HT-29 (cell line): ENCODE measurements around the gene ABCC11. TPM values are rescaled to one million over a fixed set of nuclear protein-coding genes. Genes with fewer than 3 reads are reported as not detected.
"Not testable (repeated sequence)": the region's sequence is repeated elsewhere in the genome, so short reads cannot be mapped to it uniquely, and the experiment has no call there.

Source experiments
- DNase-seq: peaks from one replicate; pipeline ENCODE4 v3.0.0-alpha.2; 2015; ENCODE audit warnings: low spot score
- total RNA-seq: library from RNA; depleted of rRNA; stranded (reverse); fragments of >200 nt; shearing (Covaris generic); gene quantifications from 2 replicates; pipeline ENCODE4 v1.2.3, GENCODE V29; 2014

The ABCC11 gene
- total RNA-seq, 1 experiment from 2014 or later, result not detected

GRCh38 chr16:48250520-48251278 lies 3.4 kb upstream of the ABCC11 start:
- peak; percentile 18 for DNase-seq

DNA sequence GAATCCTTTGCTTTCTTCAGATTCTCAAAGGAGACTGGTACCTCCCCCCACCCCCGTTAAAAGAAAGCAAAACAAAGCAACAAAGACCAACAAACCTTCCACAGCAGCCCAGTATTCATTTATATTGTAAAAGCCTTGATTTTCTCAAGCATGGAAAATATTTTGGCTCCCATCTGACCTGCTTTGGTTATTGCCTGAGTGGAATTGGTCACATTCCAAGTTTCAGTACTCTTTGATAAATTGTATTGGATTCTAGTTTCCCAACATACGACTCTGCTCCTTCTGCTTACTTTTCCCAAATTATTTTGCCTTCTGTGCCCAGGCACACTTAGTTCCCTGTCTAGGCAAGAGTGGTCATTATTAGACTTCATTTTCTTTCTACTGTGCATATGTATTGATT lies 1.3 kb downstream of the ABCC11 start:
- no peak for DNase-seq

GRCh38 chr16:48244863-48245195 lies 2.5 kb downstream of the ABCC11 start:
- DNase-seq, result peak; percentile 23

- peak; percentile 89 for DNase-seq
These were observed 3.1 kb downstream of the ABCC11 start, which contains the start of gene LONP2 for GRCh38 chr16:48244080-48244862. LONP2 (plus strand) TSS chr16:48244300; CDS start chr16:48244389, 89 bp downstream.

DNA sequence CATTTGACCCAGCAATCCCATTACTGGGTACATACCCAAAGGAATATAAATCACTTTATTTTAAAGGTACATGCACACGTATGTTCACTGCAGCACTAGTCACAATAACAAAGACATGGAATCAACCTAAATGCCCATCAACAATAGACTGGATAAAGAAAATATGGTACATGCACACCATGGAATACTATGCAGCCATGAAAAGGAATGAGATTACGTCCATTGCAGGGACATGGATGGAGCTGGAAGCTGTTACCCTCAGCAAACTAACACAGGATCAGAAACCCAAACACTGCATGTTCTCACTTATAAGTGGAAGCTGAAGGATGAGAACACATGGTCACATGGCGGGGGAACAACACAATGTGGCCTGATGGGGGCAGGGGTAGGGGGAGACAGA lies 7.2 kb downstream of the ABCC11 start:
- not testable (repeated sequence) for DNase-seq

GRCh38 chr16:48236286-48236685 lies 11.1 kb downstream of the ABCC11 start:
- DNase-seq, result no peak

DNA sequence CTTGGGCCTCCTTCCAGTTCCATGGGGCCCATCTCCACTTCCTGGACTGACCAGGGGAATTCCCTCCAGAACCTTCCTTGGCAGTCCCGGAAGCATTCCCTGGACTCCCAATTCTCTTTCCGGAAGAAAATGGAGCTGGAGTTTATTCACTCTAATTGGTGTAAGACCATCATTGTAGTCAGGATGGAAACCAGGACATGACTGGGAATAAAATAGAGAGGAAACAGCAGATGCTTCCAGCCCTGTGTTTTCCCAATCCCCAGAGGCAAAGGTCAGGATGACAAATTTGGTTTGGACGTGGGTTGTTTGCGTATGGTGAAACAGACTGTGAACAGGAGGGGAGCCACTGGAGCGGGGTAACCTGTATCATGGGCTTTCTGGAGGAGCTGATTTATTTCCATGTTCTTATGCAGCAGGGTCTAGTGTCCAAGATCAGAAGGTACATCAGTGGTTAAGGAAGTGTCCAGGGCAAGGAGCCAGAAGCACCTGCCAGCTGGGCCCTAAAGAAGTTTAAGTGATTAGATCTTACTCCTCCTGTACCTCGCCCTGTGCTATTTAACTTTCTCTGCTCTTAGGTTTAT lies 11.7 kb downstream of the ABCC11 start:
- no peak for DNase-seq

DNA sequence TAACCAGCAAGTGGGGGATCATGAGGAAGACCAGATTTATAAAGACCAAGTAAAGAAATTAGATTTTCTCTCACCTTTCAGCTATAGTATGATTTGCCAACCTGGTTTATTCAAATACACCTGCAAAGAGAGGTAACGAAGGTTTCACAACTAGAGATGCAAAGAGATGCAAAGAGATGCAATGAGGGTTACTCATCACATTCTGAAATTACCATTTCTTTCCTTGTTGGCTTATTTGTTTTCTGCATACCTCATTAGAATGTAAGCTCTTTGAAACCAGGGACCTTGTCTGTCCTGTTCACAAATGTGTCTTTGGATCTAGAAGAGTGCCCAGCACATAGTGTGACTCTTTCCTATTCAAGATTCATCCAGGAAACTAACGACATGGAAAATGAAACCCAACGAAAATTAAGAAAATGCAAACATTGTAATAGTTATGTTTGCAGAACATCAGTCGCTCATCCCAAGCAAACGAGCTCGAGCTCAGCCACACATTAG lies 12.2 kb downstream of the ABCC11 start:
- no peak for DNase-seq

GRCh38 chr16:48234630-48235029 lies 12.7 kb downstream of the ABCC11 start:
- no peak for DNase-seq

DNA sequence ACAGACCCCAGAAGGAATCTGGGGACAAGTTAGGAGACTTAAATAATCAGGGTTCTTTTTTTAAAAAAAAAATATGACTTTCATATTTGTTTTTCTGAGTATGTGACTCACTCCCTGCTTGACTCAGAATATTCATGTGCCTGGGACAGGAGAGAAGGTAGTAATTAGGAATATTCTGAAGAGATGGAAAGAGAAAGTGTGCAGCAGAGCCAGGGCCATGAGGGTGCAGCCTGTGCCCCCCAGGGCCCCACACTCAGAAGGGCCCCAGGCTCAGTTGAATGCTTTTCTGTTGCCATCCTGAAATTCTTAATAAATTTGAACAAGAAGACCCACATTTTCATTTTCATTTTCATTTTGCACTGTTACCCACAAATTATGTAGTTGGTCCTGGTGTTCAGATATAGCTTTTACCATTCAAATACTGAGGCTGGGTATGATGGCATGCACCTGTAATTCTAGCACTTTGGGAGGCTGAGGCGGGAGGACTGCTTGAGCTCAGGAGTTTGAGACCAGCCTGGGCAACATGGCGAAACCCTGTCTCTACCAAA lies 14.8 kb downstream of the ABCC11 start:
- no peak for DNase-seq

DNA sequence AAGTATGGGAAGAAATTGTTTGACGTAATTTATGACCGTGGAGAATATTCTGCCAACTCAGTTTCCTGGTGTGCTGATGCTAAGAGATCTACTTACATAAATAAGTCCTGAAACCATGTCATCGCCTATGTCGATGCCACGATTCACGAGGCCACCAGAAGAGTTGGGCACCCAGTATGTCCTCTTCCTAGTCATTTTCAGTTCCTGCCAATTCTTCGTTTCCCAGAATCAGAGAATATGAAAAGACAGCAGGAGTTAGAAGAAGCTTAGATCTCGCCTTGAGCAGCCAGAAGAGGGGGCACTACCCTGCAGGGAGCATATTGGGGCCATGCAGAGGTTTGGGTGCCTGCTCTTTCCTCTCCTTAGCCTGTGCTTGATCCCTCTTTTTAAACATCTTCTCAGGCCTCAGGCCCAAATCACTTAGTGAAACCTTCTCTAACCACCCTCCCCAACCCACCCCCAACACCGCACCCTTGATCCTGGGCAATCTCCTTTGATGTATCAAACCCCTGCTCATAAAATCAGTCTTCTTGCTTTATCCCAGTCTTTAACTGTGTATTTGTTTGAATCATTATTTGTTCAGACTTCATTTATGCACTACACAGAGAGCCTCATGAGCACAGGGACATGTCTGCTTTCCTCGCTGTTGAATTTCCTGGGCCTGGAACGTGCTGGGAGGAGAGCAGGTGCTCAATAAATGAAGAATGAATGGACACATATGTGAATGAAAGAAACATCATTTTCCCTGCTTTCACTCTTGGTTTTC lies 15.4 kb downstream of the ABCC11 start:
- DNase-seq, result peak; percentile 58

DNA sequence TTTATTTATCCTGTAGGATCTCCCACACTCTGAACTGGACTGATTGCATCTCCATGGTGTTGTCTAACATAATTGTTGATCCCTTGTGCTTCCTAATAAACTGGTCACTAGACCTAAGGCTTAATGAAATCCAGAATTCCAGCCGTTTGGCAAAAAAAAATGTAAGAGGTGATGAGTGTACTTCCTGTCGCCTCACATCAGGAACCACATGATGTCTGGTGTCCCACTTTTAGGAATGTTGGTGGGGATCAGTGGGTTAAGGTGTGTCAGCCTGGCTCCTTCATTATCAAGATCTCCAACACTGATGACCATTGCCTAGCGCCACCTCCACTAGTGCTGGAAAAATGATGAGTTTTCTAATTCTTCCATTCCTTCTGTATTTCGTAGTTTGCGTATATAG lies 21.9 kb downstream of the ABCC11 start:
- no peak for DNase-seq

DNA sequence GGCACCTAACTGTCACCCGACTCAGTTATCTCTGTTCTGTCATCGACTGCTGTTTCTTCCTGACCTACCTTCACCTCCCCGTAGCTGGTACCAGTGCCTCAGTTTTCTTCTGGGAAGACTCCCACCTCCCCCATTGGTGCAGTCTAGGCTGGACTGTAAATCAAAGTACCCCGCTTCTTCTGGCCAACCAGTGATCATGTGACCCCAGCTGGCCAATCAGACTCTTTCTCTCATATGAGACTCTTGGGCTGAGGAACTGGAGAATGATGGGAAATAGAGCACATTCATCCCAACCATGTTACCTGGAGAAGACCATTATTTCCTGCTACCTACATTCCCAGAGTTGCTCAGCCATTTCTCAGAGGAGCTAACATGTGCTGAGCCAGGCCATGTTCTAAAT lies 23.8 kb downstream of the ABCC11 start:
- no peak for DNase-seq

DNA sequence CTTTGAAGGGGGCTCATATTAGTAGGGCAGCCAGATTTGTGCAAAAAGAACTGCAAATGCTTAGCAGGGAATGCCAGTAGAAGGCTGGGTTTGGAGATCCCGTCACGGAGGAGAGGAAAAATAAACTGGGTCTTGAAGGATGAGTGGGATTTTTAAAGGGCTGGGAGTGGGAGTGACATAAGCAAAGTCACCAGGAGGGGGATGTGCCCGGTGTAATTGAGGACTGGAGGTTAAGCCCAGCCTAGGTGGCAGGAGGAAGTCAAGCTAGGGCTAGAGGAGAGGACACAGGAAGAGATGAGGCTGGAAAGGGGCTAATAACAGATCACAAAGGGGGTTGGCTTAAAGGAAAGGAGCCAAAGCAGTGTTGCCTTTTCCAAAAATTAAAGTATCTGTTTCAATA lies 26.4 kb downstream of the ABCC11 start:
- DNase-seq, result no peak

DNA sequence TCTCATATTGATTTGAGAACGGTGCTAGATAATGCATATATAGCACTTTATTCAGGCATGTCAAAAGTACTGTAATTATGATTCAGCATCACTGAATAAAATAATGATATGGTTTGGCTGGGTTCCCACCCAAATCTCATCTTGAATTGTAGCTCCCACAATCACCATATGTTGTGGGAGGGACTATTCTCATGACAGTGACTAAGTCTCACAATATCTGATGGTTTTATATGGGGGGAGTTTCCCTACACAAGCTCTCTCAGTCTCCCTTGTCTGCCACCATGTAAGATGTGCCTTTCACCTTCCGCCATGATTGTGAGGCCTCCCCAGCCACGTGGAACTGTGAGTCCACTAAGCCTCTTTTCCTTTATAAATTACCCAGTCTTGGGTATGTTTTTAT lies 28.9 kb downstream of the ABCC11 start:
- no peak for DNase-seq

- DNase-seq, result no peak
These were observed 29.6 kb downstream of the ABCC11 start for GRCh38 chr16:48217708-48218107.

- DNase-seq, result no peak
These were observed 31.6 kb downstream of the ABCC11 start for GRCh38 chr16:48215738-48216137.

- DNase-seq, result no peak
These were observed 35.3 kb downstream of the ABCC11 start for GRCh38 chr16:48212033-48212432.

GRCh38 chr16:48210747-48211146 lies 36.6 kb downstream of the ABCC11 start:
- DNase-seq, result no peak

- no peak for DNase-seq
These were observed 40.6 kb downstream of the ABCC11 start for GRCh38 chr16:48206594-48207242.

- no peak for DNase-seq
These were observed 42.6 kb downstream of the ABCC11 start for GRCh38 chr16:48204825-48205151.
